ENCODE measurements around the gene KLK15.
A peak's percentile ranks its signal among the peaks of the same experiment; 100 is the strongest.

Gene KLK15

DNA sequence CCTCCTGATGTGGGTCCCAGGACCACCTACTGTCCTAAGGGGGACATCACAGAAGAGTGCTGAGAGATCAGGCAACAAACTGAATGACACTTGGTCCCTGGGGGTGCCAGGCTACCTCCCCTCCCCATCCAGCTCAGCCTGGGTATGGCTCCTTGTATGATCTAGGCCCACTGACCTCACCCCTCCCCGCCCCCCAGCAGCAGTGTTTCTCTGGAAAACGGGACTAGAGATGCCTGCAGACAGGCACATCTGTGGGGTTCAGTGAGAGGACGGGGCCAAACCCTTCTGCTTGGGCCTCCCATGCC lies 33.9 kb downstream of the KLK15 start:
- Mint-ChIP-seq H3K27me3 (no peaks in the 10 kb centered on the region), H3K4me1 (ENCODE audit: low read depth) (peaks cover 28% of the 10 kb centered on the region), H3K27ac (peak overlapping the region; percentile 14), H3K36me3 (ENCODE audit: low read depth) (peaks cover 83% of the 10 kb centered on the region), H3K4me3 (no peak overlapping the region), H3K9me3 (no peaks in the 10 kb centered on the region)
- no peak for DNase-seq

DNA sequence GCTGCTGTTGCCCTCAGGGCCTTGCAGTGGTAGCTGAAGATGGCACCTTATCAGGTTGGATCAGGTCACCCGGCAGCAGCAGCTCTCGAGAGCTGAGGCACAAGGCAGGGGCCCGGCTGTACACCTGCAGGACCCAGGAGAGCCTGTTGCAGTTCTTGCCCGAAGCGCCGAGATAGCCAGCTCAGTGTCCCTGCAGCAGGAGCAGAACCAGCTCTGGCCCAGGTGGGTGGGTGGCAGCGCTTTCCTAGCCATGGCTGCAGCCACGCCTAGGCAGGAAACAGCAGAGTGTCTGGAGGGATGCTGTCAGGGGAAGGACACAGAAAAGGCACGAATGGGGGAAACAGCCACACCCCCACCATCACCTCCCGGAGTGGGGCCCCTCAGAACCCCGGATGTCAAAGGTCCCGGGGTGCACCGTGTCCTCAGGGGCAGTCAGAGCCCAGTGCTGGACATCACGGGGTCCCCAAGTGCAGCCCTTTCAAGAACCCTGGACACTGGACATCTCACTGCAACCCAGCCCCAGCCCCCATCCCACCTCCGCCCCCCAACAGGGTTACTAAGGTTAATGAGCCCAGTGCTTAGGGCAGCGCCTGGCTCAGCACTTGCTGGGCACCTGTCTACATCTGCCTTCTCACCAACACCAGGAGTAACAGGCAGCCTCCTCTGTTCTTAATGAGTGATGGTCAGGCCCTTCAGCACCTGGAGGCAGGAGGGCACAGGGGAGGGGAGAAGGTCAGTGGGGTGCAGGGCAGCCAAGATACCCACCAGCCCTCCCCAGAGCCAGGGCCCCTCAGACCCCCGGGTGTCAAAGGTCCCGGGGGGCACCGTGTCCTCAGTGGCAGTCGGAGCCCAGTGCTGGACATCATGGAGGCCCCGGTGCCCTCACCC lies 34.5 kb downstream of the KLK15 start:
- Mint-ChIP-seq H3K36me3 (ENCODE audit: low read depth) (peaks cover 77% of the 10 kb centered on the region), H3K4me1 (ENCODE audit: low read depth) (peaks cover 30% of the 10 kb centered on the region), H3K9me3 (no peaks in the 10 kb centered on the region)

DNA sequence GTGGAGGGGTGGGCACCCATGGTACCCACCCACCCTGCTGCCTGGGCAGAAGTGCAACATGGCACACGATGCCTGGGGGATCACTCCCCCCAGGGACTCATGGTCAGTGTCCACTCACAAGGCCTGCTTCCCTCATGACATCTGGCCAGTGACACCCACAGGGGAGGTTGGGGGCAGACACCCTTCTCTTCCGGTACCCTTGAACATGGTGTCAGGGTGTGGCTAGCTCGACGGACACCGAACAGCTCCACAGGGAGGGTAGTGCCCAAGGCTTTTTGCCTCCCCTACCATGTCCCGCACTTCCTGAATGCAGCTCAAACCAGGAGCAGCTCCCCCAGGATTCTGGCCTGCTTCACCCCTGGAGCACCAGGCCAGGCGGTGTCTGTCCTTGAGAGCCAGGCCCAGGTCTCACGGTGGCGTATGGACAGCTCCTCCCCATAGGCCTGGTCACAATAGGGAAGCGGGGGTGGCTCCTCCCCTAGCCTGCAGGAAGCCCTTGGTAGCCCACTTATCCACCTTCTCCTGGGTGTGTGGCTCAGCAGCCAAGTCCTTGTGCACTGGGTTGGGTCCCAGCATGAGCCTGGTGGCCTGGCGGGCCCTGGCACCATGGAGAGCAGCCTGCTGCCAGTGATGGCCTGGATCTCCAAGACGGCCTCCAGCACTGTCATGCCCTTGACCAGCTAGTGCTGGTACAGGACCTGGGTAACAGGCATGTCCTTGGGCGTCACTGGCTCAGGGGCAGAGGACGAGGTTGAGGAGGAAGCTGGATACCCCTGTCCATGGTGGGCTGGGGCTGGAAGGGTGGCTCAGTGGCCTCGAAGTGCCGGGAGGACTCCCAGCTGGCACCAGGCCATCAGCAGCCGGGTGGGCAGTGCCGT lies 35.4 kb downstream of the KLK15 start:
- no peaks in the 10 kb centered on the region for H3K9me3 Mint-ChIP-seq
- H3K4me1 Mint-ChIP-seq (ENCODE audit: low read depth) = peaks cover 30% of the 10 kb centered on the region
- H3K4me3 Mint-ChIP-seq = no peak overlapping the region
- DNase-seq = no peak
- peak overlapping the region; percentile 55 for H3K27ac Mint-ChIP-seq
- H3K27me3 Mint-ChIP-seq = no peaks in the 10 kb centered on the region
- peaks cover 68% of the 10 kb centered on the region for H3K36me3 Mint-ChIP-seq (ENCODE audit: low read depth)

More for the DNA sequence above, 34.5 kb downstream of the KLK15 start:
- Mint-ChIP-seq H3K4me3 (no peak overlapping the region), H3K27ac (peak overlapping the region; percentile 14), H3K27me3 (no peaks in the 10 kb centered on the region)
- DNase-seq = no peak

DNA sequence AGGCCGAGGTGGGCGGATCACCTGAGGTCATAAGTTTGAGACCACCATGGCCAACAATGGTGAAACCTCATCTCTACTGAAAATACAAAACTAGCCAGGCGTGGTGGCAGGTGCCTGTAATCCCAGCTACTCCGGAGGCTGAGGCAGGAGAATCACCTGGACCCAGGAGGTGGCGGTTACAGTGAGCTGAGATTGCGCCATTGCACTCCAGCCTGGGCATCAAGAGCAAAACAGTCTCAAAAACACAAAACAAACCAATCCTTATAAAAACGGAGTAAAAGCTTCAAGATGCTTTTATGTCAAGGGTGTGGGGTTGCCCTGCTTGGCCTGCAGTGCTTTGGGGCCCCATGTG lies 36.0 kb downstream of the KLK15 start:
- H3K9me3 Mint-ChIP-seq = no peaks in the 10 kb centered on the region
- H3K4me1 Mint-ChIP-seq (ENCODE audit: low read depth) = peaks cover 24% of the 10 kb centered on the region
- no peak overlapping the region for H3K27ac Mint-ChIP-seq
- DNase-seq = no peak
- H3K36me3 Mint-ChIP-seq (ENCODE audit: low read depth) = peaks cover 62% of the 10 kb centered on the region
- H3K4me3 Mint-ChIP-seq = no peak overlapping the region
- H3K27me3 Mint-ChIP-seq = no peaks in the 10 kb centered on the region

DNA sequence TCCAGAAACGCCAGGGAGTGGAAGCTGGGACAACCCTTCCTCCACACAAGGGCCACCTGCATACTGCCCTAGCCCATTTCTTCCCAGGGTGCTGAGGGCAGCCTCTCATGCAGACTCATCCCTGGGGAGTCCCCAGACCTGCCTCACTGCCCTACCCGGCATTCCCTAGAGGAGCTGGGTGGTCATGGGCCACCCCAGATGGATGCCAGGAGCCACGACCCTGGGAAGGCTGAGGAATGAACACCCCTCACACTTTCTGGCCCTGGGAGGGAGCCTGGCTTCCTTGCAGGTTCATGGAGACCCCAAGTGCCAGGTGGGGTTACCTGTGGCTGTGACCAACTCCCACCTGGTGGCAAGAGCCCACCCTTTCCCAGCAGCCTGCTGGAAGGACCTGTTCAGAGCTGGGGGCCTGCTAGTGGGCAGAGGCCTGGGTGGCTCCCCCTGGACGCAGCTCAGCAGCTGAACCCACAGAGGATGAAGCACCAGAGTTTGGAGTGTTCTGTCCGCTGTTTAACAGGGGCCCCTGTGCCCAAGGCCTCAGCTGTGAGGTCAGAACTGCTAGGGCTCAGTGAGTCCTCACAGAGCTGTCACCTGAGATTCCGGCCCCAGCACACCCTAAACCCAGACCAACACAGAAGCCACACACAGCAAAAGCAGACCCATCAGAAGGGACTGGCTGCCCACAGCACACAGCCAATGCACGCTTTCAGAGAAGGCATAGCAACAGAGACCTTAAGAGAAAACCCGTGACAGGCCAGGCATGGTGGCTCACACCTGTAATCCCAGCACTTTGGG lies 36.5 kb downstream of the KLK15 start:
- peak; percentile 48 for DNase-seq
- H3K36me3 Mint-ChIP-seq (ENCODE audit: low read depth) = peaks cover 57% of the 10 kb centered on the region
- peak overlapping the region; percentile 51 for H3K27ac Mint-ChIP-seq
- peaks cover 18% of the 10 kb centered on the region for H3K4me1 Mint-ChIP-seq (ENCODE audit: low read depth)
- no peaks in the 10 kb centered on the region for H3K9me3 Mint-ChIP-seq
- H3K4me3 Mint-ChIP-seq = no peak overlapping the region
- no peaks in the 10 kb centered on the region for H3K27me3 Mint-ChIP-seq

DNA sequence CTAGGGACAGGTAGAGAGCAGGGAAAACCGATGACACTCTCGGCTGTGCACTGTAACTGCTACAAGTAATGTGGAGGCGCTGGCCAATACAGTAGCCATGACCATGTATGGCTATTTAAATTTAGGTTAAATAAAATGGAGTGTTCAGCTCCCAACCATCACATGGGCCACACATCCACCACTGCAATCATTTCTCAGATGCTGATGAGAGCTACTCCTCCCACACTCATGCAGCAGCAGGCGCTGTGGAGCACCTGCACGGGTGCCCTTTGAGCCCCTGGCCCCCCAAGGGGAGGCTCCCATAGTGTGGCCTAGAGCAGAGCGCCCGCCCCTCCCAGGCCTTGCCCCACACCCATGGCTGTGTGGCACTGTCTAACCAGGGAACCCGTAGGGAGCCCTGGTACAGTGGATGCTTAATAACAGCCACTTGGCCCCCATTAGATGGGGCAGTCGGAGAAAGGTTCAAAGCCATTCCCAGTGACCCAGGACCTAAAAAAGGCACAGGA lies 37.2 kb downstream of the KLK15 start:
- Mint-ChIP-seq H3K27ac (no peak overlapping the region), H3K9me3 (no peaks in the 10 kb centered on the region), H3K27me3 (no peaks in the 10 kb centered on the region), H3K4me1 (ENCODE audit: low read depth) (peaks cover 17% of the 10 kb centered on the region), H3K4me3 (no peak overlapping the region), H3K36me3 (ENCODE audit: low read depth) (peaks cover 50% of the 10 kb centered on the region)
- peak; percentile 58 for DNase-seq

DNA sequence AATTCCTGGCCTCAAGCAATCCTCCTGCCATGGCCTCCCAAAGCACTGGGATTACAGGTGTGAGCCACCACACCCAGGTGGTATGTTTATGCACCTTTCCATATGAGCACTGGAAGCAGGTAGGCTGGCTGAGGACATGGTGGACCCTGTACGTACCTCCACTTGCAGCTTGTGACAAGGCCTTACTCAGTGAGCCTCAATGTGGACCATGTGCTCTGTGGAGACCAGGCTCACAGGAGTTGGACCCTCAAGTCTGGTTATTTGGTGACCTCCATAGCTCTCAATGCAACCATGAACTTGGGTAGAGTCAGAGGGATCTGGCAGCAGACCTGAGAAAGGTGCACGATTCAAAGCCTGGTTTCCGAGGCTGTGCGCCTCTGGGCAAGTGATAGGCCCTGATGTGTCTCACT lies 37.7 kb downstream of the KLK15 start:
- H3K4me3 Mint-ChIP-seq = no peak overlapping the region
- no peak overlapping the region for H3K27ac Mint-ChIP-seq
- peaks cover 11% of the 10 kb centered on the region for H3K4me1 Mint-ChIP-seq (ENCODE audit: low read depth)
- H3K9me3 Mint-ChIP-seq = no peaks in the 10 kb centered on the region
- H3K27me3 Mint-ChIP-seq = no peaks in the 10 kb centered on the region
- DNase-seq = peak; percentile 55
- peaks cover 45% of the 10 kb centered on the region for H3K36me3 Mint-ChIP-seq (ENCODE audit: low read depth)

DNA sequence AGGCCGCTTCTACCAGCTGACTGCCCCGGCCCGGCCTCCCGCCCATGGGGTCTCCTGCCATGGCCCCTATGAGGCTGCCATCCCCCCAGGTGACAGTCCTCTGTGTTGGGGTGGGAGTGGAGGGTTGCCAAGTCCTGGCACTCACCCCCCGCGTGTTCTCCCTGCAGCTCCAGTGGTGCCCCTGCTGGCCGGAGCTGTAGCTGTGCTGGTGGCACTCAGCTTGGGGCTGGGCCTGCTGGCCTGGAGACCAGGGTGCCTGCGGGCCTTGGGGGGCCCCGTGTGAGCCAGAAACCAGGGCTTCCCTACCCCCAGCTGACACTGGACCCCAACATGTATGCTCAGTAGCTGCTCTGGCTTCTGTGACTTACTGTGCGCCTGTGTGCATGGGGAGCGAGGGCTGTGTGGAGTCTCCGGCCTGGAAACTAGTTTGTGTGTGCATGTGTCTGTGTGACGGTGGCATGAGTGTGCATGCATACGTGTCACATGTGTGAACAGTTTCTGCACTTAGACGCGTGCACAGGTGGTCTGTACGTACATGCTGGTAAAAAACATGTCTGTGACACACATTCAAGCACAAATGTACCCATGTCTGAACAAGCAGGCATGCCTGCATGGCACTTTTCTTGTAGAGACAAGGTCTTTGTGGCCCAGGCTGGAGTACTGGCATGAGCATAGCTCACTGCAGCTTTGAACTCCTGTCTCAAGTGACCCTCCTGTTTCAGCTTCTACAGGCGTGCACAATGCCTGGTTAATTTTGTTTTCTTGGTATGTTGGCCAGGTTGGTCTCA lies 38.3 kb downstream of the KLK15 start:
- DNase-seq = peak; percentile 71
- Mint-ChIP-seq H3K9me3 (no peaks in the 10 kb centered on the region), H3K4me3 (no peak overlapping the region), H3K27me3 (no peaks in the 10 kb centered on the region), H3K36me3 (ENCODE audit: low read depth) (peaks cover 40% of the 10 kb centered on the region), H3K4me1 (ENCODE audit: low read depth) (peaks cover 8% of the 10 kb centered on the region), H3K27ac (peak overlapping the region; percentile 57)

DNA sequence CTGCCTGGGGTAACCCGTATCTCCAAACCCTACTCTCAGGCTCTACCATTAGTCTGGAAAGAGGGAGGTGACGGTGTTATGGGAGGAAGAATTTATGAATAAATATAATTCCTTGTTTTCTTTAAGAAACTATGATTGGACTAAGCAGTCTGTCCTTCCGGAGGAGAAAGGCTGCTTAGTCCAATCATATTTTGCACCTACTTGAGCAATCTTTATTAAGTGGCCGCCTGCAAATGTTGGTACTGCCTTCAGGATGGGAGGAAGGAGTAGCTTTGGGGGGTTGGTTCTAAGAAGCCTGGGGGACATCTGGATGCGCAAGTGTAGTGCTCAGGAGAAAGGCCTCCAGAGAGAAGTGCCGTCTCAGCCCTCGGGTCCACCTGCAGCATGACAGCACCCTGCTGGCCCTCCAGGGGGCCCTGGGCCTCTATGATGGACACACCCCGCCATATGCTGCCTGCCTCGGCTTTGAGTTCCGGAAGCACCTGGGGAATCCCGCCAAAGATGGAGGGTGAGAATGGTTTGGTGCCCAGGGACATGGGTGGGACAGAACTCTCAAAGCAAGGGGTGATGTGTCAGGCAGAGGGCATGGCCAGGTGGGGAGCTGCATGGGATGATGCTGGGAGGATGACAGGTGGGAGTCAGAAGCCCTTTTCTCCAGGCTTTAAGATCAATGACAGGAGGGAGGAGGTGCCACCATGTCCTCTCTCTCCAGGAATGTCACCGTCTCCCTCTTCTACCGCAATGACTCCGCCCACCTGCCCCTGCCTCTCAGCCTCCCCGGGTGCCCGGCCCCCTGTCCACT lies 39.1 kb downstream of the KLK15 start:
- Mint-ChIP-seq H3K27ac (peak overlapping the region; percentile 55), H3K36me3 (ENCODE audit: low read depth) (peaks cover 32% of the 10 kb centered on the region), H3K4me3 (no peak overlapping the region), H3K4me1 (ENCODE audit: low read depth) (peaks cover 7% of the 10 kb centered on the region), H3K27me3 (no peaks in the 10 kb centered on the region), H3K9me3 (no peaks in the 10 kb centered on the region)
- peak; percentile 71 for DNase-seq

DNA sequence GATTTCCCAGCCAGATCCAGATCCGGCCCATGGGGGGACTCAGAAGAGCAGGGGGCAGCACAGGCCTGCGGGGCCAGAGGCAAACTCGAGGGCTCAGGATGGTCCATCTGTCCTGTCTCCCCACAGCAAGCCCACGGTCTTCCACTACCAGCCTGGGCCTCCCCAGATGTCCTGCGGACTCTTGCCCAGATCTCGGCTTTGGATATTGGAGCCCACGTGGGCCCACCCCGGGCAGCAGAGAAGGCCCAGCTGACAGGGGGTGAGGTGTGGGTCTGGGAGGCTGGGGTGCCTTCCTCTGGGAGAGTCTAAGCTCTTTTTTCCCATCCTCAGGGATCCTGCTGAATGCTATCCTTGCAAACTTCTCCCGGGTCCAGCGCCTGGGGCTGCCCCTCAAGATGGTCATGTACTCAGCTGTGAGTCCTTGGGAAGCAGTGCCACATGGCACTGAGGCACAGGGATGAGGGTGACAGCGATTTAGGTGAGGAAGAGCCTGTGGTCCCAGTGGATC lies 39.8 kb downstream of the KLK15 start:
- H3K27ac Mint-ChIP-seq = peak overlapping the region; percentile 47
- peaks cover 26% of the 10 kb centered on the region for H3K36me3 Mint-ChIP-seq (ENCODE audit: low read depth)
- H3K9me3 Mint-ChIP-seq = no peaks in the 10 kb centered on the region
- H3K4me3 Mint-ChIP-seq = no peak overlapping the region
- peak; percentile 50 for DNase-seq
- H3K27me3 Mint-ChIP-seq = no peaks in the 10 kb centered on the region
- H3K4me1 Mint-ChIP-seq (ENCODE audit: low read depth) = peaks cover 7% of the 10 kb centered on the region

DNA sequence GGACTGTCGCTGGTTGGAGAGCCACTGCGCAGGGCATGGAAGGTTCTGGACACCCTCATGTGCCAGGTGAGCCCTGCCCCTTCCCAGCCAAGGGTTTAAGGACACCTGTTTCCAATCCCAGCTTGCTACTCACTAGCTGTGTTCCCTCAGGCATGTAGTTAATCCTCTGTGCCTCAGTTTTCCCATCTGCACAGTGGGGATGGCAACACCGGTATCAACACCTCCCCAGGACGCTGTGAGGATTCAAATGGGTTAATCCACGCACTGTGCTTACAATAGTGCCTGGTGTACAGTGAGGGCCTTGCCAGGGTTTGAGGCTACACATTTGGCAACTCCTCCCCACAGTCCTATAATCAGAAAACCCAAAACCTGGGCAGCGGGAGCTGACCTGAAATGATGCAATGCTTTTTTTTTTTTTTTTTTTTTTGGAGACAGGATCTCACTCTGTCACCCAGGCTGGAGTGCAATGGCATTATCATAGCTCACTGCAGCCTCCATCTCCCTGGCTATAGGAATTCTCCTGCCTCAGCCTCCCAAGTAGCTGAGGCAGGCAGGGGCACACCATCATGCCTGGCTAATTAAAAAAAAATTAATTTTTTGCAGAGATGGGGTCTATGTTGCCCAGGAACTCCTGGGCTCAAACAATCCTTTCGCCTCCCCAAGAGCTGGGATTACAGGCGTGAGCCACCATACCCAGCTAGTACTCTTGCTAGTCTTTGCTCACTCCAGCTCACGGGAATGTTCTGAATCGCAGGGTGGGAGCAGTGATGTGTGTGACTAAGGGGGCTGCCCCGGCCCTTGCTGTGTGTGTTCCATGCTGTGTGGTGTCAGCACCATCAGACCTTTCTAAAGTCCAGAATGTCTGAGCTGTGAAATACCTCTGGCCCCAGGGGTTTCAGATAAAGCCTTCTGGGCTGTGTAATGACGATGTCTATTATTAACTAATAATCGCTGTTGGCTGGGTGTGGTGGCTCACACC lies 40.8 kb downstream of the KLK15 start:
- Mint-ChIP-seq H3K27ac (no peak overlapping the region), H3K9me3 (no peaks in the 10 kb centered on the region), H3K27me3 (no peaks in the 10 kb centered on the region), H3K4me1 (ENCODE audit: low read depth) (peaks cover 7% of the 10 kb centered on the region), H3K4me3 (no peak overlapping the region), H3K36me3 (ENCODE audit: low read depth) (peaks cover 15% of the 10 kb centered on the region)
- no peak for DNase-seq

DNA sequence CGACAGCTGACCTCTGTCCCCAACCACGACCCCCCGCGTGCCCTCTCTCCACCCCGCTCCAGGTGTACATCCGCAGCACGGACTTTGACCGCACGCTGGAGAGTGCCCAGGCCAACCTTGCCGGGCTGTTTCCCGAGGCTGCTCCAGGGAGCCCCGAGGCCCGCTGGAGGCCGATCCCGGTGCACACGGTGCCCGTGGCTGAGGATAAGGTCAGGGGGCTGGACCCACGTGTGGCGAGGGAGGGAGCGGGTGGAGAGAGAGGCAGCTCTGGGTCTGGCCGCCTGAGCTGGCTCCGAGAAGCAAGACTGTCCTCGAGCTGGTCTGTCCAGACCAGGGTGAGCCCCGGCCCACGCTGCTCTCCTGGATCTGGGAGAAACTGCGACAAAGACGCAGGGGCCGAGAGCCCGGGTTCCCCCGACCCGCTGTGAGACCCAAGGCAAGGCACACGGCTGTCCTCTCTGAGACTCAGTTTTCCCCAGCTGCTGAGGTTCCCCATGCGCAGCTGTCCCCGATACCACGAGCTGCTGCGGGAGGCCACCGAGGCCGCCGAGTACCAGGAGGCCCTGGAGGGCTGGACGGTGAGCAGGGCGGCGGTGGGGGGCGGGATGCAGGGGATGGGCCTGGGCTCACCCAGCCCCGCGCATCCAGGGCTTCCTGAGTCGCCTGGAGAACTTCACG lies 41.6 kb downstream of the KLK15 start:
- Mint-ChIP-seq H3K4me1 (ENCODE audit: low read depth) (peaks cover 7% of the 10 kb centered on the region), H3K27ac (peak overlapping the region; percentile 48), H3K4me3 (no peak overlapping the region), H3K36me3 (ENCODE audit: low read depth) (peaks cover 7% of the 10 kb centered on the region), H3K9me3 (no peaks in the 10 kb centered on the region), H3K27me3 (no peaks in the 10 kb centered on the region)
- no peak for DNase-seq
